ENCODE results near the gene TFEC.
"Not testable (repeated sequence)": the region's sequence is repeated elsewhere in the genome, so short reads cannot be mapped to it uniquely, and the experiment has no call there.

DNA sequence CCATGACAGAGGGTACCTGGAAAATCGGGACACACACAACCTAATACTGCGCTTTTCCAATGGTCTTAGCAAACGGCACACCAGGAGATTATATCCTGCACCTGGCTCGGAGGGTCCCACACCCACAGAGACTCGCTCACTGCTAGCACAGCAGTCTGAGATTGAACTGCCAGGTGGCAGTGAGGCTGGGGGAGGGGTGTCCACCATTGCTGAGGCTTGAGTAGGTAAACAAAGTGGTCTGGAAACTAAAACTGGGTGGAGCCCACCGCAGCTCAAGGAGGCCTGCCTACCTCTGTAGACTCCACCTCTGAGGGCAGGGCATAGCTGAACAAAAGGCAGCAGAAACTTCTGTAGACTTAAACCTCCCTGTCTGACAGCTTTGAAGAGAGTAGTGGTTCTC, 16.7 kb upstream of the TFEC start:
- TF ChIP-seq POLR2A (IDR thresholded peaks at IDR 0.05; ENCODE audit: borderline replicate concordance, extremely low read depth, insufficient read depth, insufficient read length); EZH2 (IDR thresholded peaks at IDR 0.05); YY1 (IDR thresholded peaks at IDR 0.05; ENCODE audit: extremely low read depth, insufficient replicate concordance, low read depth, low read length); SRF (IDR thresholded peaks at IDR 0.05; ENCODE audit: low read depth); CEBPB (IDR thresholded peaks at IDR 0.05; ENCODE audit: low read depth); RAD21 (IDR thresholded peaks at IDR 0.05; ENCODE audit: low read depth); JUND (IDR thresholded peaks at IDR 0.05); EZH2phosphoT487 (IDR thresholded peaks at IDR 0.05; ENCODE audit: borderline replicate concordance); SIN3A (IDR thresholded peaks at IDR 0.05; ENCODE audit: low read depth); ZNF274 (IDR thresholded peaks at IDR 0.05; ENCODE audit: low read depth, low read length): not testable (repeated sequence)
- TF ChIP-seq, protein P1, sequence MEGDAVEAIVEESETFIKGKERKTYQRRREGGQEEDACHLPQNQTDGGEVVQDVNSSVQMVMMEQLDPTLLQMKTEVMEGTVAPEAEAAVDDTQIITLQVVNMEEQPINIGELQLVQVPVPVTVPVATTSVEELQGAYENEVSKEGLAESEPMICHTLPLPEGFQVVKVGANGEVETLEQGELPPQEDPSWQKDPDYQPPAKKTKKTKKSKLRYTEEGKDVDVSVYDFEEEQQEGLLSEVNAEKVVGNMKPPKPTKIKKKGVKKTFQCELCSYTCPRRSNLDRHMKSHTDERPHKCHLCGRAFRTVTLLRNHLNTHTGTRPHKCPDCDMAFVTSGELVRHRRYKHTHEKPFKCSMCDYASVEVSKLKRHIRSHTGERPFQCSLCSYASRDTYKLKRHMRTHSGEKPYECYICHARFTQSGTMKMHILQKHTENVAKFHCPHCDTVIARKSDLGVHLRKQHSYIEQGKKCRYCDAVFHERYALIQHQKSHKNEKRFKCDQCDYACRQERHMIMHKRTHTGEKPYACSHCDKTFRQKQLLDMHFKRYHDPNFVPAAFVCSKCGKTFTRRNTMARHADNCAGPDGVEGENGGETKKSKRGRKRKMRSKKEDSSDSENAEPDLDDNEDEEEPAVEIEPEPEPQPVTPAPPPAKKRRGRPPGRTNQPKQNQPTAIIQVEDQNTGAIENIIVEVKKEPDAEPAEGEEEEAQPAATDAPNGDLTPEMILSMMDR (IDR thresholded peaks at IDR 0.05 in 2 of 3, conservative IDR thresholded peaks at IDR 0.05 in 1 of 3; ENCODE audit: borderline replicate concordance in 1 of 3, insufficient read depth in 1 of 3, low read depth in 2 of 3, low read length in 2 of 3), result not testable (repeated sequence)
- TF ChIP-seq, protein P2, sequence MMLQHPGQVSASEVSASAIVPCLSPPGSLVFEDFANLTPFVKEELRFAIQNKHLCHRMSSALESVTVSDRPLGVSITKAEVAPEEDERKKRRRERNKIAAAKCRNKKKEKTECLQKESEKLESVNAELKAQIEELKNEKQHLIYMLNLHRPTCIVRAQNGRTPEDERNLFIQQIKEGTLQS (IDR thresholded peaks at IDR 0.05), result not testable (repeated sequence)
- TF ChIP-seq, protein P3, sequence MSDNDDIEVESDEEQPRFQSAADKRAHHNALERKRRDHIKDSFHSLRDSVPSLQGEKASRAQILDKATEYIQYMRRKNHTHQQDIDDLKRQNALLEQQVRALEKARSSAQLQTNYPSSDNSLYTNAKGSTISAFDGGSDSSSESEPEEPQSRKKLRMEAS (IDR thresholded peaks at IDR 0.05), result not testable (repeated sequence)
- TF ChIP-seq, protein P4, sequence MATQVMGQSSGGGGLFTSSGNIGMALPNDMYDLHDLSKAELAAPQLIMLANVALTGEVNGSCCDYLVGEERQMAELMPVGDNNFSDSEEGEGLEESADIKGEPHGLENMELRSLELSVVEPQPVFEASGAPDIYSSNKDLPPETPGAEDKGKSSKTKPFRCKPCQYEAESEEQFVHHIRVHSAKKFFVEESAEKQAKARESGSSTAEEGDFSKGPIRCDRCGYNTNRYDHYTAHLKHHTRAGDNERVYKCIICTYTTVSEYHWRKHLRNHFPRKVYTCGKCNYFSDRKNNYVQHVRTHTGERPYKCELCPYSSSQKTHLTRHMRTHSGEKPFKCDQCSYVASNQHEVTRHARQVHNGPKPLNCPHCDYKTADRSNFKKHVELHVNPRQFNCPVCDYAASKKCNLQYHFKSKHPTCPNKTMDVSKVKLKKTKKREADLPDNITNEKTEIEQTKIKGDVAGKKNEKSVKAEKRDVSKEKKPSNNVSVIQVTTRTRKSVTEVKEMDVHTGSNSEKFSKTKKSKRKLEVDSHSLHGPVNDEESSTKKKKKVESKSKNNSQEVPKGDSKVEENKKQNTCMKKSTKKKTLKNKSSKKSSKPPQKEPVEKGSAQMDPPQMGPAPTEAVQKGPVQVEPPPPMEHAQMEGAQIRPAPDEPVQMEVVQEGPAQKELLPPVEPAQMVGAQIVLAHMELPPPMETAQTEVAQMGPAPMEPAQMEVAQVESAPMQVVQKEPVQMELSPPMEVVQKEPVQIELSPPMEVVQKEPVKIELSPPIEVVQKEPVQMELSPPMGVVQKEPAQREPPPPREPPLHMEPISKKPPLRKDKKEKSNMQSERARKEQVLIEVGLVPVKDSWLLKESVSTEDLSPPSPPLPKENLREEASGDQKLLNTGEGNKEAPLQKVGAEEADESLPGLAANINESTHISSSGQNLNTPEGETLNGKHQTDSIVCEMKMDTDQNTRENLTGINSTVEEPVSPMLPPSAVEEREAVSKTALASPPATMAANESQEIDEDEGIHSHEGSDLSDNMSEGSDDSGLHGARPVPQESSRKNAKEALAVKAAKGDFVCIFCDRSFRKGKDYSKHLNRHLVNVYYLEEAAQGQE (IDR thresholded peaks at IDR 0.05; ENCODE audit: low read depth), result not testable (repeated sequence)

Measured in HCT116 (cell line).